Nephron progenitor cell (in vitro differentiated cells): Measurements from ENCODE around the gene AFAP1.

Source experiments
- DNase-seq: peaks from one replicate; pipeline ENCODE4 v3.0.0; 2021
- H3K27ac Mint-ChIP-seq: 2 replicates; pipeline ENCODE4 v1.8.0; 2021; ENCODE audit warnings: mild to moderate bottlenecking, moderate library complexity, mixed read lengths
- H3K27me3 Mint-ChIP-seq: 2 replicates; pipeline ENCODE4 v1.8.0; 2021; ENCODE audit warnings: mild to moderate bottlenecking, low read depth, mixed read lengths; ENCODE audit not compliant: poor library complexity
- H3K36me3 Mint-ChIP-seq: 2 replicates; pipeline ENCODE4 v1.8.0; 2021; ENCODE audit warnings: low read depth, mixed read lengths
- H3K4me1 Mint-ChIP-seq: 2 replicates; pipeline ENCODE4 v1.8.0; 2021; ENCODE audit warnings: mixed read lengths
- H3K4me3 Mint-ChIP-seq: 2 replicates; pipeline ENCODE4 v1.8.0; 2021; ENCODE audit warnings: mild to moderate bottlenecking, moderate library complexity, mixed read lengths
- H3K9me3 Mint-ChIP-seq: 2 replicates; pipeline ENCODE4 v1.8.0; 2021; ENCODE audit warnings: mild to moderate bottlenecking, moderate library complexity, mixed read lengths
- CTCF ChIP-seq: fragments of 200-600 bp; sonication (generic); IDR thresholded peaks from 2 replicates; pipeline ENCODE4 v1.5.0; 2021; ENCODE audit warnings: antibody characterized with exemption

The AFAP1 gene

DNA sequence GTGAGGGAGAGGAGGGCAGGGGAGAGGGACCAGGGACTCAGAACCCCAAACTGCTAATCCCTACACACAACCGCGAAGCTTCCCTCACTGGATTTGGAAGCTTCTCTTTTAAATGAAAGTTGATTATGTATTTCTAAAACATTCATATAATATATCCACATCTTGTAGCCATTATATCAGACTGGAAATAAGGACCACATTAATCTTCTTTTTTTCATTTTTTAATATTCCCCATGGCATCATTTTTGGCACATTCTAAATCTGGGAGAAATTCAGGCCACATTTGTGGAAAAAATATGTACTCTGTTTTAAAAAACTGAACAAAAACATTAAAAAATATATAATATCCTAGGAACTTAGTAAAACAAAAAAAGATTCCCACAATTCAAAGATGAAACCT, 97.8 kb downstream of the AFAP1 start:
- Mint-ChIP-seq H3K9me3 (no peaks in the 10 kb centered on the region), H3K27me3 (peaks cover 8% of the 10 kb centered on the region), H3K4me3 (no peak overlapping the region), H3K4me1 (peaks cover 33% of the 10 kb centered on the region), H3K27ac (no peak overlapping the region), H3K36me3 (peaks cover 55% of the 10 kb centered on the region)
- no peak for TF ChIP-seq CTCF
- DNase-seq, result no peak

- Mint-ChIP-seq H3K4me1 (peaks cover 32% of the 10 kb centered on the region), H3K36me3 (peaks cover 63% of the 10 kb centered on the region), H3K9me3 (no peaks in the 10 kb centered on the region), H3K27me3 (peaks cover 8% of the 10 kb centered on the region), H3K27ac (peak overlapping the region; percentile 62), H3K4me3 (no peak overlapping the region)
- no peak for TF ChIP-seq CTCF
- no peak for DNase-seq
Measured at GRCh38 chr4:7841071-7841470, 98.6 kb downstream of the AFAP1 start.

GRCh38 chr4:7839856-7840255, 99.8 kb downstream of the AFAP1 start:
- Mint-ChIP-seq H3K27ac (no peak overlapping the region), H3K4me1 (peaks cover 26% of the 10 kb centered on the region), H3K36me3 (peaks cover 68% of the 10 kb centered on the region), H3K27me3 (peaks cover 8% of the 10 kb centered on the region), H3K9me3 (no peaks in the 10 kb centered on the region), H3K4me3 (no peak overlapping the region)
- TF ChIP-seq CTCF, result no peak
- DNase-seq, result no peak

- peaks cover 3% of the 10 kb centered on the region for H3K27me3 Mint-ChIP-seq
- H3K4me3 Mint-ChIP-seq, result no peak overlapping the region
- H3K36me3 Mint-ChIP-seq, result peaks cover 68% of the 10 kb centered on the region
- peaks cover 10% of the 10 kb centered on the region for H3K9me3 Mint-ChIP-seq
- peaks cover 14% of the 10 kb centered on the region for H3K4me1 Mint-ChIP-seq
- DNase-seq, result no peak
- H3K27ac Mint-ChIP-seq, result peak overlapping the region; percentile 45
- no peak for TF ChIP-seq CTCF
Measured at GRCh38 chr4:7838136-7838782, 101.4 kb downstream of the AFAP1 start.

- Mint-ChIP-seq H3K36me3 (peaks cover 70% of the 10 kb centered on the region), H3K27ac (no peak overlapping the region), H3K4me3 (no peak overlapping the region)
Measured at GRCh38 chr4:7837597-7838135, 102.0 kb downstream of the AFAP1 start.

More at GRCh38 chr4:7837597-7838135, 102.0 kb downstream of the AFAP1 start:
- peaks cover 16% of the 10 kb centered on the region for H3K9me3 Mint-ChIP-seq
- peaks cover 18% of the 10 kb centered on the region for H3K4me1 Mint-ChIP-seq
- peaks cover 2% of the 10 kb centered on the region for H3K27me3 Mint-ChIP-seq
- no peak for TF ChIP-seq CTCF
- DNase-seq, result no peak
